Skeletal muscle satellite cell (primary cell): ENCODE measurements around the gene A4GNT.

Source experiments
- H3K27me3 ChIP-seq: 2 replicates; pipeline ENCODE4 v1.7.0; 2013; ENCODE audit warnings: low read length; ENCODE audit not compliant: control insufficient read depth, insufficient read depth
- H3K36me3 ChIP-seq: 2 replicates; pipeline ENCODE4 v1.7.0; 2013; ENCODE audit warnings: mild to moderate bottlenecking, control low read depth, low read length; ENCODE audit not compliant: insufficient read depth
- H3K4me1 ChIP-seq: 2 replicates; pipeline ENCODE4 v1.7.0; 2013; ENCODE audit warnings: low read length; ENCODE audit not compliant: control insufficient read depth, insufficient read depth
- H3K4me2 ChIP-seq: 2 replicates; pipeline ENCODE4 v1.7.0; 2013; ENCODE audit warnings: mild to moderate bottlenecking, low read length
- H3K4me3 ChIP-seq: 2 replicates; pipeline ENCODE4 v1.7.0; 2013; ENCODE audit warnings: low read length
- H3K9ac ChIP-seq: 2 replicates; pipeline ENCODE4 v1.7.0; 2013; ENCODE audit warnings: mild to moderate bottlenecking, low read depth, low read length, moderate library complexity
- H3K9me3 ChIP-seq: replicated peaks from 2 replicates; pipeline ENCODE4 v1.7.0; 2013; ENCODE audit warnings: mild to moderate bottlenecking, control low read depth, low read length

A4GNT gene

GRCh38 chr3:138139691-138140090 is 7.5 kb upstream of the A4GNT start:
- H3K9me3 ChIP-seq: no peaks in the 10 kb centered on the region
- H3K4me2 ChIP-seq: no peak overlapping the region
- no peak overlapping the region for H3K9ac ChIP-seq
- H3K4me1 ChIP-seq: no peaks in the 10 kb centered on the region
- no peak overlapping the region for H3K4me3 ChIP-seq
- no peaks in the 10 kb centered on the region for H3K27me3 ChIP-seq
- H3K36me3 ChIP-seq: no peaks in the 10 kb centered on the region

GRCh38 chr3:138137861-138138260 is 5.7 kb upstream of the A4GNT start:
- Histone ChIP-seq H3K9ac (no peak overlapping the region), H3K4me2 (no peak overlapping the region), H3K4me3 (no peak overlapping the region), H3K4me1 (no peaks in the 10 kb centered on the region), H3K27me3 (no peaks in the 10 kb centered on the region), H3K36me3 (no peaks in the 10 kb centered on the region), H3K9me3 (no peaks in the 10 kb centered on the region)

GRCh38 chr3:138136201-138136600 is 4.0 kb upstream of the A4GNT start:
- H3K4me2 ChIP-seq: no peak overlapping the region
- no peak overlapping the region for H3K4me3 ChIP-seq
- no peaks in the 10 kb centered on the region for H3K36me3 ChIP-seq
- H3K9me3 ChIP-seq: no peaks in the 10 kb centered on the region
- no peak overlapping the region for H3K9ac ChIP-seq
- no peaks in the 10 kb centered on the region for H3K4me1 ChIP-seq
- no peaks in the 10 kb centered on the region for H3K27me3 ChIP-seq

GRCh38 chr3:138135833-138136194 is 3.6 kb upstream of the A4GNT start:
- H3K27me3 ChIP-seq: peaks cover 3% of the 10 kb centered on the region
- H3K36me3 ChIP-seq: no peaks in the 10 kb centered on the region
- no peaks in the 10 kb centered on the region for H3K4me1 ChIP-seq
- H3K4me3 ChIP-seq: no peak overlapping the region
- no peaks in the 10 kb centered on the region for H3K9me3 ChIP-seq
- no peak overlapping the region for H3K4me2 ChIP-seq
- H3K9ac ChIP-seq: no peak overlapping the region

- H3K4me1 ChIP-seq: no peaks in the 10 kb centered on the region
- H3K9me3 ChIP-seq: no peaks in the 10 kb centered on the region
- H3K4me3 ChIP-seq: no peak overlapping the region
- no peaks in the 10 kb centered on the region for H3K36me3 ChIP-seq
- no peak overlapping the region for H3K4me2 ChIP-seq
- no peak overlapping the region for H3K9ac ChIP-seq
- H3K27me3 ChIP-seq: peaks cover 3% of the 10 kb centered on the region
These were observed 3.1 kb upstream of the A4GNT start for GRCh38 chr3:138135146-138135832.

- H3K4me3 ChIP-seq: no peak overlapping the region
- peaks cover 20% of the 10 kb centered on the region for H3K4me1 ChIP-seq
- no peak overlapping the region for H3K4me2 ChIP-seq
- no peaks in the 10 kb centered on the region for H3K36me3 ChIP-seq
- H3K9ac ChIP-seq: no peak overlapping the region
- peaks cover 3% of the 10 kb centered on the region for H3K27me3 ChIP-seq
- H3K9me3 ChIP-seq: no peaks in the 10 kb centered on the region
These were observed 4.4 kb downstream of the A4GNT start for GRCh38 chr3:138127636-138128365.

GRCh38 chr3:138125548-138126221 is 6.5 kb downstream of the A4GNT start:
- Histone ChIP-seq H3K4me3 (peak overlapping the region; percentile 44), H3K36me3 (no peaks in the 10 kb centered on the region), H3K4me2 (peak overlapping the region; percentile 77), H3K9ac (peak overlapping the region; percentile 77), H3K27me3 (no peaks in the 10 kb centered on the region), H3K4me1 (peaks cover 20% of the 10 kb centered on the region), H3K9me3 (no peaks in the 10 kb centered on the region)

- H3K27me3 ChIP-seq: no peaks in the 10 kb centered on the region
- peak overlapping the region; percentile 52 for H3K4me3 ChIP-seq
- H3K4me2 ChIP-seq: peak overlapping the region; percentile 77
- peak overlapping the region; percentile 77 for H3K9ac ChIP-seq
- H3K4me1 ChIP-seq: peaks cover 20% of the 10 kb centered on the region
- no peaks in the 10 kb centered on the region for H3K9me3 ChIP-seq
- H3K36me3 ChIP-seq: no peaks in the 10 kb centered on the region
These were observed 7.4 kb downstream of the A4GNT start for GRCh38 chr3:138124706-138125355.

- peaks cover 20% of the 10 kb centered on the region for H3K4me1 ChIP-seq
- no peaks in the 10 kb centered on the region for H3K9me3 ChIP-seq
- H3K4me2 ChIP-seq: peak overlapping the region; percentile 77
- H3K36me3 ChIP-seq: no peaks in the 10 kb centered on the region
- H3K4me3 ChIP-seq: peak overlapping the region; percentile 52
- H3K9ac ChIP-seq: no peak overlapping the region
- no peaks in the 10 kb centered on the region for H3K27me3 ChIP-seq
These were observed 8.0 kb downstream of the A4GNT start for GRCh38 chr3:138124188-138124587.

GRCh38 chr3:138119423-138119766 is 12.8 kb downstream of the A4GNT start:
- Histone ChIP-seq H3K36me3 (no peaks in the 10 kb centered on the region), H3K9me3 (no peaks in the 10 kb centered on the region), H3K4me2 (no peak overlapping the region), H3K4me3 (no peak overlapping the region), H3K27me3 (no peaks in the 10 kb centered on the region), H3K4me1 (peaks cover 10% of the 10 kb centered on the region), H3K9ac (no peak overlapping the region)

- no peak overlapping the region for H3K4me3 ChIP-seq
- H3K9me3 ChIP-seq: no peaks in the 10 kb centered on the region
- H3K4me1 ChIP-seq: peaks cover 14% of the 10 kb centered on the region
- no peak overlapping the region for H3K4me2 ChIP-seq
- H3K27me3 ChIP-seq: no peaks in the 10 kb centered on the region
- no peaks in the 10 kb centered on the region for H3K36me3 ChIP-seq
- H3K9ac ChIP-seq: no peak overlapping the region
These were observed 13.4 kb downstream of the A4GNT start for GRCh38 chr3:138118612-138119422.
